Measurements from ENCODE around the gene RET.

DNA sequence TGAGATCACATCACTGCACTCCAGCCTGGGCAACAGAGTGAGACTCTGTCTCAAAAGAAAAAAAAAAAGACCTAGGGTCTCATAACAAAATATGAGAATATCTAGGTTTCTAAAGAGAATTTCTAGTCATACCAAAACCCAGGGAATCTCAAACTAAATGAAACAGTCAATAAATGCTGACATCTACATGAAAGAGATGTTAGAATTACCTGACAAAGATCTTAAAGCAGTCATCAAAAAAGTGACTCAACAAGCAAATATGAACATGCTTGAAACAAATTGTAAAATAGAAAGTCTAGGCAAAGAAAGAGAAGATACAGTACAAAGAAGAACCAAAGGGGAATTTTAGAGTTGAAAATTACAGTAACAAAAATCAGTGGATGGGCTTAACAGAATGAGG is 26.9 kb upstream of the RET start:
- TF ChIP-seq, protein P1, sequence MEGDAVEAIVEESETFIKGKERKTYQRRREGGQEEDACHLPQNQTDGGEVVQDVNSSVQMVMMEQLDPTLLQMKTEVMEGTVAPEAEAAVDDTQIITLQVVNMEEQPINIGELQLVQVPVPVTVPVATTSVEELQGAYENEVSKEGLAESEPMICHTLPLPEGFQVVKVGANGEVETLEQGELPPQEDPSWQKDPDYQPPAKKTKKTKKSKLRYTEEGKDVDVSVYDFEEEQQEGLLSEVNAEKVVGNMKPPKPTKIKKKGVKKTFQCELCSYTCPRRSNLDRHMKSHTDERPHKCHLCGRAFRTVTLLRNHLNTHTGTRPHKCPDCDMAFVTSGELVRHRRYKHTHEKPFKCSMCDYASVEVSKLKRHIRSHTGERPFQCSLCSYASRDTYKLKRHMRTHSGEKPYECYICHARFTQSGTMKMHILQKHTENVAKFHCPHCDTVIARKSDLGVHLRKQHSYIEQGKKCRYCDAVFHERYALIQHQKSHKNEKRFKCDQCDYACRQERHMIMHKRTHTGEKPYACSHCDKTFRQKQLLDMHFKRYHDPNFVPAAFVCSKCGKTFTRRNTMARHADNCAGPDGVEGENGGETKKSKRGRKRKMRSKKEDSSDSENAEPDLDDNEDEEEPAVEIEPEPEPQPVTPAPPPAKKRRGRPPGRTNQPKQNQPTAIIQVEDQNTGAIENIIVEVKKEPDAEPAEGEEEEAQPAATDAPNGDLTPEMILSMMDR (IDR thresholded peaks at IDR 0.05 in 4 of 5, conservative IDR thresholded peaks at IDR 0.05 in 1 of 5) = no peak
- no peak for TF ChIP-seq POLR2A (IDR thresholded peaks at IDR 0.05)
